ENCODE measurements around the gene RAB4A.

Gene RAB4A

GRCh38 chr1:229244091-229244490 lies 26.8 kb upstream of the RAB4A start:
- no peak for DNase-seq

- no peak for DNase-seq
These were observed 23.0 kb upstream of the RAB4A start for GRCh38 chr1:229247871-229248270.

- DNase-seq: no peak
These were observed 21.8 kb upstream of the RAB4A start for GRCh38 chr1:229248821-229249817.

GRCh38 chr1:229249854-229250644 lies 20.9 kb upstream of the RAB4A start:
- peak; percentile 69 to 80 for DNase-seq

- no peak for DNase-seq
These were observed 19.7 kb upstream of the RAB4A start for GRCh38 chr1:229251185-229251584.

GRCh38 chr1:229252228-229252984 lies 18.5 kb upstream of the RAB4A start:
- DNase-seq: no peak

GRCh38 chr1:229253151-229253974 lies 17.5 kb upstream of the RAB4A start:
- peak; percentile 36 to 38 for DNase-seq

GRCh38 chr1:229254910-229255541 lies 15.9 kb upstream of the RAB4A start:
- no peak for DNase-seq

GRCh38 chr1:229258031-229258756 lies 12.7 kb upstream of the RAB4A start:
- peak; percentile 67 to 70 for DNase-seq

- no peak for DNase-seq
These were observed 12.2 kb upstream of the RAB4A start for GRCh38 chr1:229258757-229259060.

- no peak for DNase-seq
These were observed 10.6 kb upstream of the RAB4A start for GRCh38 chr1:229260297-229260696.

GRCh38 chr1:229262239-229262638 lies 8.7 kb upstream of the RAB4A start:
- DNase-seq: no peak

- no peak for DNase-seq
These were observed 7.7 kb upstream of the RAB4A start for GRCh38 chr1:229263254-229263653.

- DNase-seq: no peak
These were observed 6.8 kb upstream of the RAB4A start for GRCh38 chr1:229264068-229264467.

GRCh38 chr1:229264487-229264886 lies 6.4 kb upstream of the RAB4A start:
- peak; percentile 39 to 58 for DNase-seq

GRCh38 chr1:229266274-229266673 lies 4.6 kb upstream of the RAB4A start:
- no peak for DNase-seq

- no peak for DNase-seq
These were observed 3.9 kb upstream of the RAB4A start for GRCh38 chr1:229266832-229267500.

- DNase-seq: no peak
These were observed 2.4 kb upstream of the RAB4A start for GRCh38 chr1:229268505-229268904.

- DNase-seq: peak in 1 of 2 donors; percentile 39
These were observed 693 bp downstream of the RAB4A start for GRCh38 chr1:229271448-229272159.
